KMS-11 (cell line): Measurements from ENCODE around the gene NMUR1.
"Not testable (repeated sequence)": the region's sequence is repeated elsewhere in the genome, so short reads cannot be mapped to it uniquely, and the experiment has no call there.

Source experiments
- H2AFZ ChIP-seq: fragments of 200-600 bp; sonication (generic); 2 replicates; pipeline ENCODE4 v1.6.1; 2016; ENCODE audit warnings: antibody characterized with exemption, mixed run types, low read depth
- H3K27ac ChIP-seq: fragments of 200-600 bp; sonication (generic); 2 replicates; pipeline ENCODE4 v1.6.1; 2016; ENCODE audit warnings: mild to moderate bottlenecking, mixed run types
- H3K27me3 ChIP-seq: fragments of 200-600 bp; sonication (generic); 2 replicates; pipeline ENCODE4 v1.6.1; 2017; ENCODE audit warnings: mild to moderate bottlenecking, low read depth, mixed run types, moderate library complexity; ENCODE audit not compliant: insufficient read depth
- H3K36me3 ChIP-seq: fragments of 200-600 bp; sonication (generic); 2 replicates; pipeline ENCODE4 v1.6.1; 2017; ENCODE audit warnings: mild to moderate bottlenecking, mixed run types; ENCODE audit not compliant: insufficient read depth
- H3K4me1 ChIP-seq: fragments of 200-600 bp; sonication (generic); 2 replicates; pipeline ENCODE4 v1.6.1; 2016; ENCODE audit warnings: mild to moderate bottlenecking, low read depth, mixed run types; ENCODE audit not compliant: poor library complexity, severe bottlenecking
- H3K4me2 ChIP-seq: fragments of 200-600 bp; sonication (generic); 2 replicates; pipeline ENCODE4 v1.7.0; 2016; ENCODE audit warnings: mild to moderate bottlenecking, mixed run types
- H3K4me3 ChIP-seq: fragments of 200-600 bp; sonication (generic); IDR thresholded peaks from 2 replicates; pipeline ENCODE4 v1.6.1; 2017; ENCODE audit warnings: low read depth, low read length, mixed read lengths; ENCODE audit not compliant: insufficient read depth
- H3K79me2 ChIP-seq: fragments of 200-600 bp; sonication (generic); 2 replicates; pipeline ENCODE4 v1.6.1; 2016; ENCODE audit warnings: low read depth, mixed run types; ENCODE audit not compliant: insufficient read depth
- H3K9ac ChIP-seq: fragments of 200-600 bp; sonication (generic); 2 replicates; pipeline ENCODE4 v1.6.1; 2016; ENCODE audit warnings: mild to moderate bottlenecking, mixed run types
- H4K20me1 ChIP-seq: fragments of 200-600 bp; sonication (generic); 2 replicates; pipeline ENCODE4 v1.6.1; 2016; ENCODE audit warnings: mild to moderate bottlenecking, mixed run types; ENCODE audit not compliant: insufficient read depth
- CTCF ChIP-seq: fragments of 200-600 bp; sonication (generic); conservative IDR thresholded peaks from 2 replicates; pipeline ENCODE4 v1.6.1; 2017; ENCODE audit warnings: low read depth, mild to moderate bottlenecking, antibody characterized with exemption, low read length, moderate library complexity, mixed read lengths

NMUR1 gene

GRCh38 chr2:231563378-231563961 is 33.2 kb upstream of the NMUR1 start:
- H3K79me2 ChIP-seq: no peaks in the 10 kb centered on the region
- no peak overlapping the region for H3K27ac ChIP-seq
- H3K9ac ChIP-seq: no peak overlapping the region
- H4K20me1 ChIP-seq: no peaks in the 10 kb centered on the region
- H2AFZ ChIP-seq: no peak overlapping the region
- no peaks in the 10 kb centered on the region for H3K36me3 ChIP-seq
- no peak overlapping the region for H3K4me2 ChIP-seq
- no peaks in the 10 kb centered on the region for H3K4me1 ChIP-seq
- peak; percentile 67 for TF ChIP-seq CTCF
- no peak overlapping the region for H3K4me3 ChIP-seq
- H3K27me3 ChIP-seq: no peaks in the 10 kb centered on the region

GRCh38 chr2:231557571-231558217 is 27.4 kb upstream of the NMUR1 start:
- no peaks in the 10 kb centered on the region for H3K36me3 ChIP-seq
- no peak overlapping the region for H3K4me3 ChIP-seq
- H3K4me1 ChIP-seq: peaks cover 5% of the 10 kb centered on the region
- H3K9ac ChIP-seq: no peak overlapping the region
- peak overlapping the region; percentile 81 for H2AFZ ChIP-seq
- no peaks in the 10 kb centered on the region for H3K79me2 ChIP-seq
- no peaks in the 10 kb centered on the region for H4K20me1 ChIP-seq
- peak; percentile 70 for TF ChIP-seq CTCF
- H3K27me3 ChIP-seq: no peaks in the 10 kb centered on the region
- no peak overlapping the region for H3K27ac ChIP-seq
- H3K4me2 ChIP-seq: no peak overlapping the region

- no peak for TF ChIP-seq CTCF
- Histone ChIP-seq H3K27ac (no peak overlapping the region), H3K79me2 (no peaks in the 10 kb centered on the region), H3K36me3 (no peaks in the 10 kb centered on the region), H3K4me2 (no peak overlapping the region), H3K4me1 (peaks cover 5% of the 10 kb centered on the region), H3K27me3 (no peaks in the 10 kb centered on the region), H3K4me3 (no peak overlapping the region), H3K9ac (no peak overlapping the region), H2AFZ (no peak overlapping the region), H4K20me1 (no peaks in the 10 kb centered on the region)
These were observed 26.7 kb upstream of the NMUR1 start for GRCh38 chr2:231556981-231557380.

- H3K27me3 ChIP-seq, H3K79me2 ChIP-seq, H2AFZ ChIP-seq, H3K9ac ChIP-seq, H4K20me1 ChIP-seq, H3K27ac ChIP-seq, H3K4me3 ChIP-seq, H3K4me2 ChIP-seq, H3K36me3 ChIP-seq, H3K4me1 ChIP-seq: not testable (repeated sequence)
These were observed 26.3 kb upstream of the NMUR1 start for GRCh38 chr2:231556496-231556895.

- Histone ChIP-seq H3K36me3 (no peaks in the 10 kb centered on the region), H3K27ac (no peak overlapping the region), H4K20me1 (no peaks in the 10 kb centered on the region), H3K79me2 (no peaks in the 10 kb centered on the region), H3K9ac (no peak overlapping the region), H3K27me3 (no peaks in the 10 kb centered on the region), H3K4me1 (peaks cover 5% of the 10 kb centered on the region), H3K4me2 (no peak overlapping the region), H2AFZ (no peak overlapping the region), H3K4me3 (no peak overlapping the region)
- TF ChIP-seq CTCF: no peak
These were observed 24.7 kb upstream of the NMUR1 start for GRCh38 chr2:231554748-231555545.
